GM10266 (cell line): ENCODE results near the gene PHF14.

ENCODE experiments used
- DNase-seq: peaks from one replicate; pipeline ENCODE4 v3.0.0; 2012; ENCODE audit errors: extremely low spot score
- CTCF ChIP-seq: IDR thresholded peaks from 2 replicates; pipeline ENCODE4 v1.5.1; 2012; ENCODE audit warnings: mild to moderate bottlenecking, low read depth; ENCODE audit not compliant: control insufficient read depth, insufficient read depth; ENCODE audit errors: missing control alignments

The PHF14 gene

GRCh38 chr7:11203224-11203623 lies 229.6 kb downstream of the PHF14 start:
- DNase-seq = no peak
- TF ChIP-seq CTCF = no peak

GRCh38 chr7:11203683-11204082 lies 230.0 kb downstream of the PHF14 start:
- DNase-seq = no peak
- TF ChIP-seq CTCF = no peak

GRCh38 chr7:11206177-11206899 lies 232.7 kb downstream of the PHF14 start:
- TF ChIP-seq CTCF = no peak
- DNase-seq = no peak

GRCh38 chr7:11207565-11207964 lies 233.9 kb downstream of the PHF14 start:
- TF ChIP-seq CTCF = no peak
- DNase-seq = no peak

GRCh38 chr7:11208883-11209465 lies 235.3 kb downstream of the PHF14 start:
- TF ChIP-seq CTCF = no peak

GRCh38 chr7:11210374-11210773 lies 236.7 kb downstream of the PHF14 start:
- no peak for TF ChIP-seq CTCF
- DNase-seq = peak; percentile 9

More at GRCh38 chr7:11208883-11209465, 235.3 kb downstream of the PHF14 start:
- DNase-seq = no peak

- DNase-seq = peak; percentile 43
- peak; percentile 88 for TF ChIP-seq CTCF
Observed at GRCh38 chr7:11212080-11212711, 238.5 kb downstream of the PHF14 start.
